Measurements from ENCODE around the gene NCKAP1.

- TF ChIP-seq CTCF (IDR thresholded peaks at IDR 0.05; ENCODE audit: low read length) = no peak
- TF ChIP-seq EZH2 (optimal IDR thresholded peaks at IDR 0.05; ENCODE audit: low read depth, low read length) = no peak
- no peak for TF ChIP-seq EZH2phosphoT487 (IDR thresholded peaks at IDR 0.05; ENCODE audit: low read length)
Measured at GRCh38 chr2:183000846-183001245, 37.4 kb downstream of the NCKAP1 start.

Measured in MM.1S (cell line).